ENCODE results near the gene ERBB4.

Gene ERBB4

GRCh38 chr2:211439011-211439410, 1099.6 kb downstream of the ERBB4 start:
- Histone ChIP-seq H3K4me1 (ENCODE audit: low read length) (no peaks in the 10 kb centered on the region), H3K27me3 (replicated peaks; ENCODE audit: insufficient read depth, low read length) (no peaks in the 10 kb centered on the region), H3K9ac (ENCODE audit: low read length) (no peak overlapping the region), H2AFZ (ENCODE audit: low read length) (no peak overlapping the region), H3K9me2 (replicated peaks; ENCODE audit: insufficient read depth, low read length) (no peaks in the 10 kb centered on the region), H3K27ac (ENCODE audit: low read length) (no peak overlapping the region), H3K4me3 (ENCODE audit: low read length) (no peak overlapping the region), H3K36me3 (replicated peaks; ENCODE audit: insufficient read depth, low read length) (no peaks in the 10 kb centered on the region), H3K4me2 (ENCODE audit: low read depth, low read length) (no peak overlapping the region), H3F3A (ENCODE audit: insufficient read depth, low read length) (no peaks in the 10 kb centered on the region), H4K20me1 (ENCODE audit: insufficient read depth, low read length) (no peaks in the 10 kb centered on the region), H3K79me2 (ENCODE audit: low read length) (no peaks in the 10 kb centered on the region), H3K9me3 (replicated peaks; ENCODE audit: insufficient read depth, low read length) (no peaks in the 10 kb centered on the region)
- DNase-seq: no peak
- TF ChIP-seq EZH2 (optimal IDR thresholded peaks at IDR 0.05; ENCODE audit: low read depth, low read length) (no peak), CTCF (IDR thresholded peaks at IDR 0.05; ENCODE audit: low read length) (no peak), EZH2phosphoT487 (IDR thresholded peaks at IDR 0.05; ENCODE audit: low read length) (no peak)

- Histone ChIP-seq H3K27me3 (replicated peaks; ENCODE audit: insufficient read depth, low read length) (no peaks in the 10 kb centered on the region), H3K4me3 (ENCODE audit: low read length) (no peak overlapping the region), H3K4me1 (ENCODE audit: low read length) (no peaks in the 10 kb centered on the region), H3K79me2 (ENCODE audit: low read length) (no peaks in the 10 kb centered on the region), H3K27ac (ENCODE audit: low read length) (no peak overlapping the region), H2AFZ (ENCODE audit: low read length) (no peak overlapping the region), H3K36me3 (replicated peaks; ENCODE audit: insufficient read depth, low read length) (no peaks in the 10 kb centered on the region), H4K20me1 (ENCODE audit: insufficient read depth, low read length) (no peaks in the 10 kb centered on the region), H3K9me3 (replicated peaks; ENCODE audit: insufficient read depth, low read length) (no peaks in the 10 kb centered on the region), H3K9ac (ENCODE audit: low read length) (no peak overlapping the region), H3F3A (ENCODE audit: insufficient read depth, low read length) (no peaks in the 10 kb centered on the region), H3K4me2 (ENCODE audit: low read depth, low read length) (no peak overlapping the region), H3K9me2 (replicated peaks; ENCODE audit: insufficient read depth, low read length) (no peaks in the 10 kb centered on the region)
- DNase-seq: no peak
- TF ChIP-seq EZH2 (optimal IDR thresholded peaks at IDR 0.05; ENCODE audit: low read depth, low read length) (no peak), EZH2phosphoT487 (IDR thresholded peaks at IDR 0.05; ENCODE audit: low read length) (no peak), CTCF (IDR thresholded peaks at IDR 0.05; ENCODE audit: low read length) (no peak)
These were observed 1101.2 kb downstream of the ERBB4 start for GRCh38 chr2:211437396-211437795.

GRCh38 chr2:211436182-211436581, 1102.4 kb downstream of the ERBB4 start:
- DNase-seq: no peak
- no peak overlapping the region for H3K4me3 ChIP-seq (ENCODE audit: low read length)
- no peaks in the 10 kb centered on the region for H3K27me3 ChIP-seq (replicated peaks; ENCODE audit: insufficient read depth, low read length)
- no peak overlapping the region for H3K9ac ChIP-seq (ENCODE audit: low read length)
- H3K27ac ChIP-seq (ENCODE audit: low read length): no peak overlapping the region
- no peaks in the 10 kb centered on the region for H3K79me2 ChIP-seq (ENCODE audit: low read length)
- H3K9me2 ChIP-seq (replicated peaks; ENCODE audit: insufficient read depth, low read length): no peaks in the 10 kb centered on the region
- H3K9me3 ChIP-seq (replicated peaks; ENCODE audit: insufficient read depth, low read length): no peaks in the 10 kb centered on the region
- H2AFZ ChIP-seq (ENCODE audit: low read length): no peak overlapping the region
- H3K4me2 ChIP-seq (ENCODE audit: low read depth, low read length): no peak overlapping the region
- H3K4me1 ChIP-seq (ENCODE audit: low read length): no peaks in the 10 kb centered on the region
- H3F3A ChIP-seq (ENCODE audit: insufficient read depth, low read length): no peaks in the 10 kb centered on the region
- TF ChIP-seq CTCF (IDR thresholded peaks at IDR 0.05; ENCODE audit: low read length) (no peak), EZH2 (optimal IDR thresholded peaks at IDR 0.05; ENCODE audit: low read depth, low read length) (no peak), EZH2phosphoT487 (IDR thresholded peaks at IDR 0.05; ENCODE audit: low read length) (no peak)
- no peaks in the 10 kb centered on the region for H4K20me1 ChIP-seq (ENCODE audit: insufficient read depth, low read length)
- no peaks in the 10 kb centered on the region for H3K36me3 ChIP-seq (replicated peaks; ENCODE audit: insufficient read depth, low read length)

Measured in MM.1S (cell line).